GM23338 (cell line): Measurements from ENCODE around the gene IGF2BP3. TPM values are rescaled to one million over a fixed set of nuclear protein-coding genes. Genes with fewer than 3 reads are reported as not detected.

Source experiments
- ATAC-seq: fragments of 200-7000 bp; cut with Tn5 transposase; 3 replicates; pipeline ENCODE4 v1.9.1; 2020
- DNase-seq: peaks from one replicate; pipeline ENCODE4 v3.0.0-alpha.2; 2015; ENCODE audit warnings: low spot score
- H2AFZ ChIP-seq: fragments of 200-600 bp; sonication (generic); 2 replicates; pipeline ENCODE4 v1.8.0; 2016; ENCODE audit warnings: antibody characterized with exemption, mild to moderate bottlenecking, moderate library complexity
- H3F3A ChIP-seq: fragments of 200-600 bp; sonication (generic); replicated peaks from 2 replicates; pipeline ENCODE4 v1.8.0; 2017; ENCODE audit warnings: antibody characterized with exemption, mixed run types, low read depth
- H3K27ac ChIP-seq: fragments of 200-600 bp; sonication (generic); 2 replicates; pipeline ENCODE4 v1.6.1; 2016; ENCODE audit warnings: low read depth
- H3K27me3 ChIP-seq: fragments of 200-600 bp; sonication (generic); 2 replicates; pipeline ENCODE4 v1.8.0; 2016; ENCODE audit warnings: mild to moderate bottlenecking, mixed run types, moderate library complexity; ENCODE audit not compliant: insufficient read depth
- H3K36me3 ChIP-seq: fragments of 200-600 bp; sonication (generic); 2 replicates; pipeline ENCODE4 v1.8.0; 2016; ENCODE audit warnings: mild to moderate bottlenecking; ENCODE audit not compliant: insufficient read depth
- H3K4me1 ChIP-seq: fragments of 200-600 bp; sonication (generic); 2 replicates; pipeline ENCODE4 v1.8.0; 2016; ENCODE audit warnings: mild to moderate bottlenecking, moderate library complexity; ENCODE audit not compliant: insufficient read depth
- H3K4me2 ChIP-seq: fragments of 200-600 bp; sonication (generic); 2 replicates; pipeline ENCODE4 v1.7.1; 2017; ENCODE audit warnings: mixed run types
- H3K4me3 ChIP-seq: fragments of 200-600 bp; sonication (generic); 2 replicates; pipeline ENCODE4 v1.6.1; 2016; ENCODE audit warnings: mixed run types
- H3K79me2 ChIP-seq: fragments of 200-600 bp; sonication (generic); replicated peaks from 2 replicates; pipeline ENCODE4 v1.8.0; 2017; ENCODE audit warnings: mild to moderate bottlenecking; ENCODE audit not compliant: insufficient read depth
- H3K9me2 ChIP-seq: fragments of 200-600 bp; sonication (generic); 2 replicates; pipeline ENCODE4 v1.8.0; 2017; ENCODE audit not compliant: insufficient read depth
- H4K20me1 ChIP-seq: fragments of 200-600 bp; sonication (generic); replicated peaks from 2 replicates; pipeline ENCODE4 v1.8.0; 2017; ENCODE audit warnings: mild to moderate bottlenecking; ENCODE audit not compliant: insufficient read depth
- H3K27ac Mint-ChIP-seq: 2 replicates; pipeline ENCODE4 v1.8.0; 2020; ENCODE audit warnings: inconsistent platforms, mild to moderate bottlenecking, moderate library complexity, mixed read lengths
- H3K27me3 Mint-ChIP-seq: 3 replicates; pipeline ENCODE4 v1.8.0; 2022; ENCODE audit warnings: low read depth, mild to moderate bottlenecking, moderate library complexity, mixed read lengths, inconsistent platforms; ENCODE audit not compliant: insufficient read depth, poor library complexity
- H3K36me3 Mint-ChIP-seq: 3 replicates; pipeline ENCODE4 v1.8.0; 2021; ENCODE audit warnings: low read depth, mild to moderate bottlenecking, inconsistent platforms, moderate library complexity, mixed read lengths
- H3K4me1 Mint-ChIP-seq: 3 replicates; pipeline ENCODE4 v1.8.0; 2020; ENCODE audit warnings: mild to moderate bottlenecking, inconsistent platforms, mixed read lengths
- H3K4me3 Mint-ChIP-seq: 3 replicates; pipeline ENCODE4 v1.8.0; 2021; ENCODE audit warnings: moderate library complexity, mild to moderate bottlenecking, inconsistent platforms, mixed read lengths
- H3K9me3 Mint-ChIP-seq: 3 replicates; pipeline ENCODE4 v1.8.0; 2020; ENCODE audit warnings: moderate library complexity, mild to moderate bottlenecking, inconsistent platforms, mixed read lengths
- CTCF ChIP-seq, 2 experiments: fragments of 200-600 bp in 1 of 2; sonication (generic) in 1 of 2; conservative IDR thresholded peaks; 2 replicates each; pipeline versions ENCODE4 v1.5.1 to v1.6.1; 2016 to 2017; ENCODE audit warnings: antibody characterized with exemption in 2 of 2, low read depth in 2 of 2, mild to moderate bottlenecking in 2 of 2, moderate library complexity in 1 of 2
- ETS1 ChIP-seq: IDR thresholded peaks from 2 replicates; pipeline ENCODE4 v1.6.1; 2016; ENCODE audit warnings: antibody characterized with exemption
- EZH2 ChIP-seq: fragments of 200-600 bp; sonication (generic); IDR thresholded peaks from one replicate; pipeline ENCODE4 v1.8.0; 2017; ENCODE audit warnings: antibody characterized with exemption, mild to moderate bottlenecking, low read depth; ENCODE audit not compliant: unreplicated experiment
- EZH2phosphoT487 ChIP-seq: fragments of 200-600 bp; sonication (generic); IDR thresholded peaks from one replicate; pipeline ENCODE4 v1.8.1; 2018; ENCODE audit warnings: antibody characterized with exemption; ENCODE audit not compliant: unreplicated experiment
- JUNB ChIP-seq: IDR thresholded peaks from one replicate; pipeline ENCODE4 v1.6.1; 2016; ENCODE audit warnings: antibody characterized with exemption; ENCODE audit not compliant: unreplicated experiment
- NANOG ChIP-seq: IDR thresholded peaks from 2 replicates; pipeline ENCODE4 v1.6.1; 2016; ENCODE audit warnings: antibody characterized with exemption, borderline replicate concordance
- POLR2AphosphoS5 ChIP-seq: IDR thresholded peaks from 2 replicates; pipeline ENCODE4 v1.6.1; 2016; ENCODE audit warnings: antibody characterized with exemption, low read depth
- STAT1 ChIP-seq: IDR thresholded peaks from one replicate; pipeline ENCODE4 v1.6.1; 2016; ENCODE audit warnings: antibody characterized with exemption; ENCODE audit not compliant: unreplicated experiment
- ZNF114 ChIP-seq: fragments of 250-450 bp; sonication (Bioruptor Pico); IDR thresholded peaks from 2 replicates; pipeline ENCODE4 v1.5.0; 2020; ENCODE audit warnings: mild to moderate bottlenecking, moderate library complexity
- ZNF331 ChIP-seq: fragments of 250-450 bp; sonication (Bioruptor Pico); IDR thresholded peaks from 2 replicates; pipeline ENCODE4 v1.5.0; 2020; ENCODE audit warnings: low read depth, mild to moderate bottlenecking, moderate library complexity
- ZNF462 ChIP-seq: fragments of 250-450 bp; sonication (Bioruptor Pico); IDR thresholded peaks from 2 replicates; pipeline ENCODE4 v1.5.0; 2020; ENCODE audit warnings: mild to moderate bottlenecking, moderate library complexity
- polyA plus RNA-seq: library from polyadenylated mRNA; unstranded; fragments of >200 nt; fragmentation: Nextera tagmentation; extraction: Ambion mirVana; gene quantifications from 2 replicates; pipeline ENCODE4 v1.2.1, GENCODE V29; 2016
- total RNA-seq: library from RNA; depleted of rRNA; stranded (reverse); fragments of >200 nt; shearing (Covaris generic); gene quantifications from 2 replicates; pipeline ENCODE4 v1.2.3, GENCODE V29; 2014

The IGF2BP3 gene
- total and polyA plus RNA-seq, 2 experiments from 2014 or later = 52.0 to 183 TPM

GRCh38 chr7:23332910-23333612 lies 137.2 kb downstream of the IGF2BP3 start:
- Mint-ChIP-seq H3K4me3 (no peak overlapping the region), H3K27me3 (peaks cover 2% of the 10 kb centered on the region), H3K36me3 (peaks cover 97% of the 10 kb centered on the region), H3K4me1 (no peaks in the 10 kb centered on the region), H3K9me3 (no peaks in the 10 kb centered on the region; the same call in 2 of the 3 replicates), H3K27ac (no peak overlapping the region)
- Histone ChIP-seq H3K36me3 (peaks cover 41% of the 10 kb centered on the region), H2AFZ (no peak overlapping the region), H3K9me2 (no peaks in the 10 kb centered on the region), H3K4me1 (no peaks in the 10 kb centered on the region), H3K79me2 (peaks cover 20% of the 10 kb centered on the region; the same call in 1 of the 2 replicates), H3K4me3 (no peak overlapping the region), H3K4me2 (no peak overlapping the region), H3K27ac (no peak overlapping the region), H4K20me1 (peaks cover 10% of the 10 kb centered on the region; the same call in 1 of the 2 replicates), H3K27me3 (no peaks in the 10 kb centered on the region), H3F3A (peaks cover 13% of the 10 kb centered on the region)
- TF ChIP-seq EZH2phosphoT487 = no peak
- no peak for TF ChIP-seq ZNF331 (CRISPR knock-in tag)
- DNase-seq (no peak), ATAC-seq (no peak)

DNA sequence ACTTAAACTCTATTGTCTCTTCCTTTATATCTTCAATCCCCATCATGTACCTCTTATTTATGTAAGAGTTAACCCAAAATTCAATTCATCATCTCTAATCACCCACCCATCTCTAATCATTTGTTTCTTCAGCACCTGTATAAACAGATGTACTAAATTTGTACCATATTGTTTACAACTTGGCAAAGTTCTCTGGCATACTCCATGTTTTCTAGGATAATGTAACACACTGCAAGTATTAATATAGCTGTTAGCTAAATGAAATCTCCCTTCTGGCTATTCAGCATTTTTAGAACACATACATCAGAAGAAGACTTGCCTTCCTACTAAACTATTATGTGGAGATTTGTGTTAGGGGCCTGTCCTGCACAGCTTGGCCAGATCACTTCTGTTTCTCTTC lies 138.1 kb downstream of the IGF2BP3 start:
- H4K20me1 ChIP-seq = peaks cover 10% of the 10 kb centered on the region; the same call in 1 of the 2 replicates
- Mint-ChIP-seq H3K9me3 (no peaks in the 10 kb centered on the region; the same call in 2 of the 3 replicates), H3K36me3 (peaks cover 97% of the 10 kb centered on the region), H3K4me3 (no peak overlapping the region), H3K4me1 (no peaks in the 10 kb centered on the region), H3K27me3 (peaks cover 2% of the 10 kb centered on the region), H3K27ac (no peak overlapping the region)
- DNase-seq (no peak), ATAC-seq (no peak)
- H3K9me2 ChIP-seq = no peaks in the 10 kb centered on the region
- peaks cover 5% of the 10 kb centered on the region for H3F3A ChIP-seq
- H3K4me2 ChIP-seq = no peak overlapping the region
- H3K36me3 ChIP-seq = peaks cover 41% of the 10 kb centered on the region
- H3K27ac ChIP-seq = no peak overlapping the region
- no peak overlapping the region for H2AFZ ChIP-seq
- H3K4me1 ChIP-seq = no peaks in the 10 kb centered on the region
- TF ChIP-seq ZNF331 (CRISPR knock-in tag) (no peak), ZNF462 (no peak), JUNB (no peak), NANOG (no peak), EZH2 (no peak), ZNF114 (CRISPR knock-in tag) (no peak), ETS1 (no peak), POLR2AphosphoS5 (no peak), STAT1 (no peak), EZH2phosphoT487 (no peak), CTCF (conservative IDR thresholded peaks at IDR 0.05; ENCODE audit: low read depth in 2 of 2) (no peak)
- H3K27me3 ChIP-seq = no peaks in the 10 kb centered on the region
- H3K79me2 ChIP-seq = peaks cover 28% of the 10 kb centered on the region
- no peak overlapping the region for H3K4me3 ChIP-seq
